Measurements from ENCODE around the gene TSEN54.

DNA sequence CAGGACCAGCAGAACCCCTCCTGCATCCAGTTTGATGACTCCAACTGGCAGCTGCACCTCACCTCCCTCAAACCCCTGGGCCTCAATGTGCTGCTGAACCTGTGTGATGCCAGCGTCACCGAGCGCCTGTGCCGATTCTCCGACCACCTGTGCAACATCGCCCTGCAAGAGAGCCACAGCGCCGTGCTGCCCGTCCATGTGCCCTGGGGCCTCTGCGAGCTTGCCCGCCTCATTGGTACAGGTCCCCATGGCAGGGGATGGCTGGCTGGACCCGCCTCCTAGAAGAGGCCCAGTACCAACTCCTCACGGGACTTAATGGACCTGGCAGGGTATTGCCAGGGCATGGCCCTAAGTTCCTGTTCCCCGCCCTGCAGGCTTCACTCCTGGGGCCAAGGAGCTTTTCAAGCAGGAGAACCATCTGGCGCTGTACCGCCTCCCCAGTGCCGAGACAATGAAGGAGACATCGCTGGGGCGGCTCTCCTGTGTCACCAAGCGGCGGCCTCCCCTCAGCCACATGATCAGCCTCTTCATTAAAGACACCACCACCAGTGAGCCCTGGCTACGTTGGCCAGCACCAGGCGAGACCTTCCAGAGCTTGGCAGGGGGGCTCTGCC is 23.7 kb upstream of the TSEN54 start:
- TF ChIP-seq, protein P1, sequence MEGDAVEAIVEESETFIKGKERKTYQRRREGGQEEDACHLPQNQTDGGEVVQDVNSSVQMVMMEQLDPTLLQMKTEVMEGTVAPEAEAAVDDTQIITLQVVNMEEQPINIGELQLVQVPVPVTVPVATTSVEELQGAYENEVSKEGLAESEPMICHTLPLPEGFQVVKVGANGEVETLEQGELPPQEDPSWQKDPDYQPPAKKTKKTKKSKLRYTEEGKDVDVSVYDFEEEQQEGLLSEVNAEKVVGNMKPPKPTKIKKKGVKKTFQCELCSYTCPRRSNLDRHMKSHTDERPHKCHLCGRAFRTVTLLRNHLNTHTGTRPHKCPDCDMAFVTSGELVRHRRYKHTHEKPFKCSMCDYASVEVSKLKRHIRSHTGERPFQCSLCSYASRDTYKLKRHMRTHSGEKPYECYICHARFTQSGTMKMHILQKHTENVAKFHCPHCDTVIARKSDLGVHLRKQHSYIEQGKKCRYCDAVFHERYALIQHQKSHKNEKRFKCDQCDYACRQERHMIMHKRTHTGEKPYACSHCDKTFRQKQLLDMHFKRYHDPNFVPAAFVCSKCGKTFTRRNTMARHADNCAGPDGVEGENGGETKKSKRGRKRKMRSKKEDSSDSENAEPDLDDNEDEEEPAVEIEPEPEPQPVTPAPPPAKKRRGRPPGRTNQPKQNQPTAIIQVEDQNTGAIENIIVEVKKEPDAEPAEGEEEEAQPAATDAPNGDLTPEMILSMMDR (IDR thresholded peaks at IDR 0.05 in 4 of 5, conservative IDR thresholded peaks at IDR 0.05 in 1 of 5) = no peak
- TF ChIP-seq POLR2A (IDR thresholded peaks at IDR 0.05) = no peak

Measured in gastrocnemius medialis (tissue), 4 donors.